Left lung (tissue), 10 donors: ENCODE results near the gene ACOT7. TPM values are rescaled to one million over a fixed set of nuclear protein-coding genes. Genes with fewer than 3 reads are reported as not detected.
"Not testable (repeated sequence)": the region's sequence is repeated elsewhere in the genome, so short reads cannot be mapped to it uniquely, and the experiment has no call there.

Experiments used
- ATAC-seq: fragments of 200-7000 bp; cut with Tn5 transposase; one replicate; pipeline ENCODE4 v1.9.1; 2020; ENCODE audit warnings: moderate library complexity
- DNase-seq, 4 donors: peaks; one replicate each; pipeline ENCODE4 v3.0.0-alpha.2; 2013 to 2020
- H3K27ac ChIP-seq, 2 donors: fragments of 200-600 bp; sonication (generic) in 1 of 2; one replicate each; pipeline versions ENCODE4 v1.5.0 to v1.8.0; 2020 to 2021
- H3K27me3 ChIP-seq, 2 donors: fragments of 200-600 bp; sonication (generic) in 1 of 2; one replicate each; pipeline versions ENCODE4 v1.5.0 to v1.8.0; 2020 to 2021
- H3K36me3 ChIP-seq, 2 donors: fragments of 200-600 bp; sonication (generic) in 1 of 2; one replicate each; pipeline versions ENCODE4 v1.5.0 to v1.8.0; 2020 to 2021
- H3K4me1 ChIP-seq, 2 donors: fragments of 200-600 bp; one replicate each; pipeline ENCODE4 v1.8.0; 2021
- H3K4me3 ChIP-seq, 2 donors: fragments of 200-600 bp; sonication (generic) in 1 of 2; one replicate each; pipeline versions ENCODE4 v1.5.0 to v1.8.0; 2020 to 2021; ENCODE audit warnings: mild to moderate bottlenecking in 1 of 2
- H3K9me3 ChIP-seq, 2 donors: fragments of 200-600 bp; sonication (generic) in 1 of 2; one replicate each; pipeline versions ENCODE4 v1.5.0 to v1.8.0; 2020 to 2021
- CTCF ChIP-seq, 2 donors: fragments of 200-600 bp; sonication (generic) in 1 of 2; IDR thresholded peaks; one replicate each; pipeline versions ENCODE4 v1.5.0 to v1.8.0; 2021; ENCODE audit warnings: antibody characterized with exemption in 2 of 2
- intact Hi-C, 2 donors: fragments of 100-400 bp; cut with DNase I; formaldehyde crosslinking; loops; one replicate each; pipeline versions ENCODE4 v1.11.2 to v1.14.2; 2022
- polyA plus RNA-seq, 6 donors: library from polyadenylated mRNA; unstranded; fragments of 120-200 nt; gene quantifications; one replicate each; pipeline ENCODE4 v1.2.1, GENCODE V29; 2013; ENCODE audit not compliant: insufficient read length in 6 of 6
- total RNA-seq, 2 donors: library from RNA; stranded (reverse); fragmentation: NEBNext Ultra II Directional; extraction: Animal tissue kit (Norgen Biotek cat#: 25700); gene quantifications; one replicate each; pipeline ENCODE4 v1.2.1, GENCODE V29; 2021
- donor health status: DM: no; HTN: yes; CAD: no.
- donor health status: DM: no; HTN: no; CAD: no.

Gene ACOT7
- total and polyA plus RNA-seq, 8 donors = 13.1 to 30.1 (median 14.9) TPM

- Histone ChIP-seq H3K4me3 (no peak overlapping the region), H3K9me3 (no peaks in the 10 kb centered on the region), H3K27me3 (peaks cover 0 to 72% of the 10 kb centered on the region in 2 donors), H3K36me3 (no peaks in the 10 kb centered on the region), H3K27ac (no peak overlapping the region), H3K4me1 (peaks cover 0 to 10% of the 10 kb centered on the region in 2 donors)
- intact Hi-C loops = no loop called here
- ATAC-seq (peak; percentile 82), DNase-seq (peak in 3 of 4 donors; percentile 53 to 82 (median 65))
- peak; percentile 96 to 99 for TF ChIP-seq CTCF (IDR thresholded peaks at IDR 0.05)
These were observed 44.5 kb upstream of the ACOT7 start for GRCh38 chr1:6438047-6438525.

- H3K4me3 ChIP-seq, H3K36me3 ChIP-seq, intact Hi-C loops, ATAC-seq, H3K27ac ChIP-seq, H3K9me3 ChIP-seq, H3K4me1 ChIP-seq: not testable (repeated sequence)
- DNase-seq = peak in 1 of 4 donors; percentile 51
- H3K27me3 ChIP-seq = peaks cover 0 to 68% of the 10 kb centered on the region in 2 donors
These were observed 43.6 kb upstream of the ACOT7 start for GRCh38 chr1:6437012-6437700.

GRCh38 chr1:6436277-6436676 lies 42.7 kb upstream of the ACOT7 start:
- H3K4me1 ChIP-seq, H3K36me3 ChIP-seq, DNase-seq, H3K27ac ChIP-seq, intact Hi-C loops, ATAC-seq, H3K9me3 ChIP-seq, H3K4me3 ChIP-seq: not testable (repeated sequence)
- peaks cover 0 to 64% of the 10 kb centered on the region in 2 donors for H3K27me3 ChIP-seq

- Histone ChIP-seq H3K9me3 (no peaks in the 10 kb centered on the region), H3K27ac (no peak overlapping the region), H3K36me3 (no peaks in the 10 kb centered on the region), H3K4me3 (no peak overlapping the region), H3K27me3 (peaks cover 0 to 64% of the 10 kb centered on the region in 2 donors), H3K4me1 (peaks cover 0 to 6% of the 10 kb centered on the region in 2 donors)
- TF ChIP-seq CTCF (IDR thresholded peaks at IDR 0.05) = no peak
- no peak for DNase-seq
- intact Hi-C loops = no loop called here
- ATAC-seq = no peak
These were observed 42.0 kb upstream of the ACOT7 start for GRCh38 chr1:6435547-6435946.

- ATAC-seq (no peak), DNase-seq (no peak)
- TF ChIP-seq CTCF (IDR thresholded peaks at IDR 0.05) = no peak
- Histone ChIP-seq H3K9me3 (no peaks in the 10 kb centered on the region), H3K4me3 (no peak overlapping the region), H3K27me3 (peaks cover 0 to 64% of the 10 kb centered on the region in 2 donors), H3K27ac (no peak overlapping the region), H3K4me1 (peaks cover 0 to 3% of the 10 kb centered on the region in 2 donors), H3K36me3 (no peaks in the 10 kb centered on the region)
- intact Hi-C loops = no loop called here
These were observed 41.6 kb upstream of the ACOT7 start for GRCh38 chr1:6435129-6435528.

GRCh38 chr1:6434186-6434585 lies 40.6 kb upstream of the ACOT7 start:
- Histone ChIP-seq H3K27ac (no peak overlapping the region), H3K36me3 (no peaks in the 10 kb centered on the region), H3K27me3 (peaks cover 0 to 64% of the 10 kb centered on the region in 2 donors), H3K4me3 (no peak overlapping the region), H3K4me1 (no peaks in the 10 kb centered on the region), H3K9me3 (no peaks in the 10 kb centered on the region)
- DNase-seq (no peak), ATAC-seq (no peak)
- TF ChIP-seq CTCF (IDR thresholded peaks at IDR 0.05) = no peak
- intact Hi-C loops = no loop called here

- H3K9me3 ChIP-seq, H3K4me1 ChIP-seq, H3K4me3 ChIP-seq, ATAC-seq, intact Hi-C loops, H3K36me3 ChIP-seq, H3K27ac ChIP-seq: not testable (repeated sequence)
- peaks cover 0 to 64% of the 10 kb centered on the region in 2 donors for H3K27me3 ChIP-seq
- DNase-seq = peak in 1 of 4 donors; percentile 65
These were observed 38.3 kb upstream of the ACOT7 start for GRCh38 chr1:6431645-6432579.

GRCh38 chr1:6429660-6430411 lies 36.3 kb upstream of the ACOT7 start:
- H3K4me3 ChIP-seq, H3K36me3 ChIP-seq, H3K9me3 ChIP-seq, DNase-seq, ATAC-seq, intact Hi-C loops, H3K27ac ChIP-seq, H3K4me1 ChIP-seq: not testable (repeated sequence)
- peaks cover 18 to 77% of the 10 kb centered on the region in 2 donors for H3K27me3 ChIP-seq
